GM21723 (cell line): ENCODE measurements around the gene MIA.
"Not testable (repeated sequence)": the region's sequence is repeated elsewhere in the genome, so short reads cannot be mapped to it uniquely, and the experiment has no call there.

ENCODE experiments used
- ATAC-seq: cut with Tn5 transposase; IDR thresholded peaks from one replicate; pipeline ENCODE4 v1.9.1; 2021; ENCODE audit warnings: mild to moderate bottlenecking, moderate library complexity; ENCODE audit not compliant: unreplicated experiment

The MIA gene

DNA sequence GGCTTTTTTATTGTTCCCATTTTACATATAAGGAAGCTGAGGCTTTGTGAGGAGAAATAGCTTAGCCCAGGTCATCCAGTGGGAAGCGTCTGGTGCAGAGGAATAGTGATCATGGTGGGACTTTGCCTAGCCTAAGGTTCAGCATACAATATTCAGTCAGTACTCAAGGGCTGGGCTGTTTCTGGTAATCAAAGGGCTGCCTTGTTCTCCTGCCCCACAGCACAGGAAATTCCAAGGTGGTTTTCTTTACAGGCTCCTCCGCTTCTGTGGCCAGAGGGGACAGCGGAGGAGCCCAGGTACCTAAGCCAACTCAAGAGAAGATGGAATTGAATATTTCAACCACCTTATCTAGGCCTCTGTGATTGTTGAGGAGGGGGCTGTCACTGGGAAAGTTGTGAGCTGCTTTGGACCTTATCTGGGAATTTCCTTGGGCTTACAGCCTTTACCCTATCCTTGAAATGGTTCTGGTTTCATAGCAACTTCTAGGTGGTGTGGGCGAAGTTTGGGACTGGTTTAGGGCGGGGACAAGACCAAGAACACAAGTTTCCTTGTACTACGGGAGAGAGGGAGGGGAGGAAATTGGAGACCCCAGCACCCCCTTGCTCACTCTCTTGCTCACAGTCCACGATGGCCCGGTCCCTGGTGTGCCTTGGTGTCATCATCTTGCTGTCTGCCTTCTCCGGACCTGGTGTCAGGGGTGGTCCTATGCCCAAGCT lies at the start of gene MIA:
TSS of gene MIA (plus strand) at position 606 of the 716 bp plus-strand sequence. CDS start at position 628, 22 bp downstream.
- no peak for ATAC-seq

DNA sequence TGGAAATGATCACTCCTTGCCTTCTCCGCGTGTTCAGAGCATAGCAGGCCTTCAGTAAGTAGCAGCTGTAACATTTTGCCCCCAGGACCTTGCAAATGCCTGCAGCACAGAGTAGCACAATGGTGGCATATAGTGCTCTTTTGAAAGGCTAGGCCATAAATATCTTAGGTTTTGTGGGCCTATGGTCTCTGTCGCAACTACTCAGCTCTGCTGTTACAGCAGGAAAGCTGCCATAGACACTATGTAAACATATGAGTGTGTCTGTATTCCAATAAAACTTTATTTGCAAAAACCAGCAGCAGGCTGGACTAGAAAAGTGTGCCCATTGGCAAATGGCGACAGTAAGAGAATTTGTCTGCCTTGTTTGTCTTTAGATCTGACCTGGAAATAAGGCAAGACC lies 49.0 kb upstream of the MIA start:
- ATAC-seq, result no peak

DNA sequence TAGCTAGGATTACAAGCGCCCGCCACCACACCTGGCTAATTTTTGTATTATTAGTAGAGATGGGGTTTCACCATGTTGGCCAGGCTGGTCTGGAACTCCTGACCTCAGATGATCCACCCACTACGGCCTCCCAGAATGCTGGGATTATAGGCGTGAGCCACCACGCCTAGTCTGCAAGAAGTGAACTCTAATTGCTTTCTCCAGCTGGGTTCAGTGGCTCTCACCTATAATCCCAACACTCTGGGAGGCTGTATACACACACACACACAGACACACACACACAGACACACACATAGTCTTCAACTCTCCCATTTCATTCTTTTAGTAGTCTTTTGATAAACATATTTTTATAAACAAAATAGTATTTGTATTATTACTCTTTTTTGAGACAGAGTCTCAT lies 45.3 kb upstream of the MIA start:
- not testable (repeated sequence) for ATAC-seq

DNA sequence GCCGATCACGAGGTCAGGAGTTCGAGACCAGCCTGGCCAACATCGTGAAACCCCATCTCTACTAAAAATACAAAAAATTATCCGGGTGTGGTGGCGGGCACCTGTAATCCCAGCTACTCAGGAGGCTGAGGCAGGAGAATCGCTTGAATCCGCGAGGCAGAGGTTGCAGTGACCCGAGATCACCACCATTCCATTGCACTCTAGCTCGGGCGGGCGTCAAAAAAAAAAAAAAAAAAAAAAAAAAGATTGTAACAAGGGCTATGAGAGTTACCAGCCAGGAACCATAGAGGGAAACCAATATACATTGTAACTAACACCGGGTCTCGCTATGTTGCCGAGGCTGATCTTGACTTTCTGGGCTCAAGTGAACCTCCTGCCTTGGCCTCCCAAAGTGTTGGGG lies 43.0 kb upstream of the MIA start:
- ATAC-seq, result not testable (repeated sequence)

DNA sequence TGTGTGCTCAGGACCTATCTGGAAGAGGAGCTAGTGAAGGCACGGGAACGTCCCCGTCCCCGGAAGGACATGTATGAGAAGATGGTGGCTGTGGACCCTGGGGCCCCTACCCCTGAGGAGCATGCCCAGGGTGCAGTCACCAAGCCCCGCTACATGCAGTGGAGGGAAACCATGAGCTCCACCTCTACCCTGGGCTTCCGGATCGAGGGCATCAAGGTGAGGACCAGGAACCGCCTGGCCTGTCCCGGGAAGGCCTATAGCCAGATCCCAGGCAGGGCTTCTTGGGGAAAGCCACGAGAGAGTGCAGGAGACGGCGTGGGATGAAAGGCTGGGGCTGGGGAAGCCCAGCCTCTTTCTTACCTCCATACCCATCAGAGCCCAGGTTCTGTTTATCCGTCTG lies 42.2 kb upstream of the MIA start:
- no peak for ATAC-seq

DNA sequence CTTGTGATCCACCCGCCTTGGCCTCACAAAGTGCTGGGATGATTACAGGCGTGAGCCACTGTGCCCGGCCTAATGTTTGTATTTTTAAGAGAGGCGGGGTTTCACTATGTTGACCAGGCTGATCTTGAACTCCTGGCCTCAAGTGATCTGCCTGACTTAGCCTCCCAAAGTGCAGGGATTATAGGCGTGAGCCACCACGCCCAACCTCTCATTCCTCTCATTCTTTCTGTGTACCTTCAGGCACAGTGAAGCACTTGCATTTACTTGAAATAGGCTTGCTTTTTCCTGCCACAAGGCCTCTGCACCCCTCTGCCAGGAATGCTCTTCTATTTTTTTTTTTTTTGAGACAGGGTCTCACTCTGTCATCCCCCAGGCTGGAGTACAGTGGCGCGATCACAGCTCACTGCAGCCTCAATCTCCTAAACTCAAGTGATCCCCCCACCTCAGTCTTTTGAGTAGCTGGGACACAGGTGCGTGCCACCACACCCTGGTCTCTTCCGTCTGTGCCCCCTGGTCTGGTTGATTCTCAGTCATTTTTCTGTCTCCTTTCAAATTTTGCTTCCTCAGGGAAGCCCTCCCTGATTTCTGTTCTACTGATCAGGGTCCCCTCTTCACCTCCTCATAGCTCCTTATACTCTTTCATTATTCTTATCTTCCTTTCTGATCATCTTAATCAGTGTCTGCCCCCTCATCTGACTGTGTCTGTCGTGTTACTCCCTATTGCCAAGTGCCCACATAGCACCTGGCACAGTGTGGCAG lies 40.1 kb upstream of the MIA start:
- ATAC-seq, result no peak

DNA sequence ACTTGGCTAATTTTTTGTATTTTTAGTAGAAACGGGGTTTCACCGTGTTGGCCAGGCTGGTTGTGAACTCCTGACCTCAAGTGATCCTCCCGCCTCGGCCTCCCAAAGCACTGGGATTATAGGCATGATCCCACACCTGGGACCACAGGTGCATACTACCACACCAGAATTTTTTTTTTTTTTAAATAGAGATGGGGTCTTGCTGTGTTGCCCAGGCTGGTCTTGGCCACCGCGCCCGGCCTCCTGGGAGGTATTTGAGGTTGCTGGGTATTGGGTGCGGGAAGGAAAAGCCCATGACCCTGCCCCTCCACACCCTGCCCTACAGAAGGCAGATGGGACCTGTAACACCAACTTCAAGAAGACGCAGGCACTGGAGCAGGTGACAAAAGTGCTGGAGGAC lies 38.7 kb upstream of the MIA start:
- ATAC-seq, result no peak

DNA sequence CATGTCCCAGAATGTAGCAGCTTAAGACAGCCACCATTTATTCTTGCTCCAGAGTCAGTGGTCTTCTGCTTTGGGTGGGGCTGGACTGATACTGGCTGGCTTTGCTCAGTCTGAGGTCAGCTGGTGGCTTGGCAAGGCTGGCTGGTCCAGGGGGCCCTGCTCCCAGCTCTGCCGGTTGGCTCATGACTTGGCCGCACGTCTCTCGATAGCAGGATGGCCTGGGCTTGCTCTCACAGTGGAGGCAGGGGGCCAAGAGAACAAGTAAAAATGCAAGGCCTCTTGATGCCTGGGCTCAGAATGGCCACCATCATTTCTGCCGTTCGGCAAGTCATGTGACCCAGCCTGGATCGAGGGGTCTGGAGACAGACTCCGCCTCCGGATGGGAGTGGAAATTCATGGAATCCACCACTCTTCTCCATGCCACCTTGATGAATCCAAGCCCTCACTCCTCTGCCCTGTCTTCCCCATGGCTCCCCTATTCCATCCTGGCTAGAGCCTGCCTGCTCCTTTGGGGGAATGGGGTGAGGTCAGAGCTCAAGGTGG lies 38.1 kb upstream of the MIA start:
- no peak for ATAC-seq

DNA sequence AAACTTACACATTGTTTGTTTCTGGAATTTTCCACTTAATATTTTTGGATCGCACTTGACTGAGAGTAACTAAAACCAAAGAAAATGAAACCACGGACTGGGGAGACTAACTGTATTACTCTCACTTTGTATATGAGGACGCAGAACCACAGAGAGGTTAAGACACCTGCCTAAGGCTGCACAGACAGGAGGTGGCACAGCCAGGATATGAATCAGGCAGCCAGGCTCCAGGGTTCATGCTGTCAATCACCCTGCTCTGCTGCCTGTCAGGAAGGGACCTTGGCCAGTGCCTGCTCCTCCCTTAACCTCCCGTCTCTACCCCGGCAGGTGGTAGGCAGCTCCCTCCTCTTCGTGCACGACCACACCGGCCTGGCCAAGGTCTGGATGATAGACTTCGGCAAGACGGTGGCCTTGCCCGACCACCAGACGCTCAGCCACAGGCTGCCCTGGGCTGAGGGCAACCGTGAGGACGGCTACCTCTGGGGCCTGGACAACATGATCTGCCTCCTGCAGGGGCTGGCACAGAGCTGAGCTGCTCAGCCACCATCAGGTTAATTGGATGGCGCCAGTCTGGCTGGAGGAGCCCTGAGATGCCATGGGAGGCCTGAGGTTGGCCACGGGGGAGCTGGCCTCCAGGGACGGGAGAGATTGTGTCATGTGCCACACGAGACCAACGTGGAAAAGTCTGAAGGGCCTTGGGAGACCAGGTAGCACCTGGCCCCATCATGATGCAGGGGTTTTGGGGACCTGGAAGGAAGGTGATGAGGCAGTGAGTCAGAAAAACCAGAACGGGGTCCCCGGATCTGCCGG lies 36.1 kb upstream of the MIA start:
- no peak for ATAC-seq

DNA sequence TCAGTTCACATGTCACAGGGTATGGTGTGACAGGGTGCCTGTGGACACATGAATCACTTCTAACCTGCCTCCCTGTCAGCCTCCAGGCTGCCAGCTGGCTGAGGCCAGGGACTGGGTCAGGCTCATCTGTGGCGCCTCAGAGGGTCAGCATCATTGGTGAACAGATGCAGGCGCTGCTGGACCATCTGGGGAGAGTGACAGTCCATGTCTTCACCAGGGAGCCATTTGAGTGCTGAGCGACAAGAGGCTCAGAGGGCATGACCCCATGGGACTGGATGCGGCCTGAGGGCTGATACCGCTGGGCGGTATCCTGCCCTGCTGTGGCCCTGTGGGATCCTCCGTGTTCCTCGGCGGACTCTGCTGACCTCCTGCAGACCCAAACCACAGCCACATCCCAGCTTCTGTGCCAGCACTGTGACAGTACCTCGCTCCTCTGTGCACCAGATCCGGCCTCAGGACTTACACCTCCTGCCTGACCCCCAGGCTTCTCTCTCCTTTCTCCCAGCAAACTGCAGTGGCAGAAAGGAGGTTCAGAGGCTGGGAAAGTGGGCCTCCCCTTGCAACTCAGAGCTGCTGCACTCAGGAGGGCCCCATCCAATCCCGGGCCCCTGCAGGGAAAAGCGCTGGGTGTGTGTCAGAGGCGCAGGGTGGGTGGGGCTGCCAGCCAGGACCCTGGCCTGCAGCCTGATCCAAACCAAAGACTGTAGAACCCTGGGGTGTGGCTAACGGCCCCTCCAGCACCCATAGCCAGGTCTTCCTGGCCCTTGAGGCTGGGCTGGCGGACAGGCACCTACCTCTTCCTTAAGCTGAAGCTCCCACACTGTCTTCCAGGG lies 35.2 kb upstream of the MIA start:
- ATAC-seq, result no peak

DNA sequence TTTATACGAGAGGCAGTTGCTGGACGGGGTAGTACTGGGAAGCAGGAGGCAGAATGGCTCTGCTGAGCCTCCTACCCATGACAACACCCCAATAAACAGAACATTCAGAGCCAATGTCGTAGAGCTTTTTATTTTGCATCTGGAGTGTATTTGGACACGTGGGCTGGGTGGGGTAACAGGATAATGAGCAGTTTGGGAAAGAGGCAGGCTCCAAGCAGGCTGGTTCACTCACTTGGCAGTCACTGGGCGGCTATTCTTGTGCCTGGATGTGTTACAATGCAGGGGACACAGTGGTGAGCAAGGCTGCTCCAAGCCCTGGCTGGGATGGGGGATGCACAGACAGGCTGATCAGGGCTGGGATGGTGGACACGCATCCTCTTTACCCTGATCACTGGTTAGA lies 34.6 kb upstream of the MIA start:
- no peak for ATAC-seq

DNA sequence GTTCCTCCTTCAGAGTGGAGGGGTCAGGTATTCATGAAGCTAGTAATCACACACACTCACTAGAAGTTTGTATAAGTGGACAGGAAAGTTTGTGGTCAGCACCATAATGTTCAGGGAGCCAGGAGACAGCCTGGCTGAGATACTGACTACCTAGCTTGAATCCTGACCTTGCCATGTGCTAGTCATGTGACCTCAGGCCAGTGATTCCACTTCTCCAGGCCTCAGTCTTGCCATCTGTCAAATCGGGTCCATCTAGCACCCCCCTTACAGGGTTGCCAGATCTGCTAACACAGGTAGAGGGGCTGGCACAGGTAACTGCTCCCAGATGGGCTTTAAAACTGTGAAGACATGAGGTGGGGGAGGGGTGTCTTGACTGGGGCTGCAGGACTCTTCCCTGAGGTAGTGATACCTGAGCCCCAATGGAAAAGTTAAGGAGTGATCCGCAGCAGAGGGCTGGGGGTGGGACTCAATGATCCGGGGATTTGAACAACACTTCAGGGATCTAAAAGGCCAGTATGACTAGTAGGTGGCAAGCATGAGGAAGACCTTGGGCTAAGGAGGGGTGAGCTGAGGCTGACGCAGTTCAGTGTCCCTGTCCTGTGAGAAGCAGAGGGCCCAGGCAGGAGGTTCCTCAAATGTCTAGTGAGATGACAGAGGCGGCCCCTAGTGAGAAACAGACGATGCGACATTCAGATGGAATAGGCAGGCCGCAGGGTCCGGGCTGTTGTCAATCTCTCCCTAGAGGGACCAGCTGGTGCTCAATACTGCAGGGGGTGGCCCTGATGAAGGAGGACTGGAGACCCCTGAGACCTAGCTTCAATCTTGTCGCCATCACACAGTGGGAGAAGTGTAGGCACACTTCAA lies 33.6 kb upstream of the MIA start:
- ATAC-seq, result no peak

DNA sequence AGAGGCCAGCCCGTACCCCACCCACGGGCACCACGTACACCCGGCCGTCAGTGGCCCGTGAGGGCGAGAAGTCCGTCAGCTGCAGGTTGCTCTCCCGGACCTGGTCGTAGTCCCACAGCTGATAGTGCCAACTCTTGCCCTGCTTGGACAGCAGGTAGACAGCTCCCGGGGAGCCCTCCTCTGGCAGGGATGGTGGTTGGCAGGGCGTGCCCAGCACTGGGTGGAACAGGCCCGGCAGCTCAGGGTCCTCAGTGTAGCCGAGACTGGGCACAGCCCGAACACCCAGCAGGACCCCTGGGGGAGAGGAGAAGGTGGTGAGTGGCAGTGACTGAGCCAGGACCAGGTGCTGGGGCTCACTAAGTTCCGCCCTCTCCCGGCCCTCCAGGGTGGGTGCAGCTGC lies 32.8 kb upstream of the MIA start:
- ATAC-seq, result no peak

DNA sequence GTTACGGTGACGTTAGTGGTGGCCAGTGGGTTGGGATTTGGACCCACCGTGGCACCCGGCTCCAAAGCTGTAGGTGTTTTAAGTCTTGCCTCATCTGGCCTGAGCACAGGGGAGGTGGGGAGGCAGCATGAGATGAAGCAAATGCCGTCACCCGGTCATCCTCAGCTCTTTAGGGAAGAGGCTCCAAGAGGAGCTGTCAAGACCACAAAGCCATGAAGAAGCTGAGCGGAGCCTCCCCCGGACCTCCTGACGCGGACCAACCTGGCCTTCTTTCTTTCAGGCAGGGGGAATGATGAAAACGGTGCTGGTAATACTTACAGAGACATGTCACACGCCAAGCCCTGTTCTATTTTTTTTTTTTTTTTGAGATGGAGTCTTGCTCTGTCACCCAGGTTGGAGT lies 32.4 kb upstream of the MIA start:
- ATAC-seq, result no peak

DNA sequence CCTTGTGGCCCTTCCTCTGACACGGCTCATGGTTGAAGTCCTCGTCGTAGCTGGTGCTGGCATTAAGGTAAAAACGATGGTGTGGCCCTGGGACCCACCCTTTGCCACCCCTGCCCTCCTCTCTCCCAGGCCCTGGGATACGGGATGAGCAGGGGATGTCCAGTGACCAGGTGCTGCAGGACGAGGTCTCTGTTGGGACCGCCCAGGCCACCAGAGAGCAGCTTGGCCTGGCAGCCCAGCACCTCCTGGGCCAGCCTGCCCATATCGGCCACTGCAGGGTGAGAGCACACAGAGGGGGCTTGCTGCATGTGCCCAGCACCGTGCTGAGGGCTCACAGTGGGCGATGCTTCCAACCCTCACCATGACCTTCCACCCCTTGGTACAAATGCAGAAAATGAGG lies 31.4 kb upstream of the MIA start:
- ATAC-seq, result no peak

DNA sequence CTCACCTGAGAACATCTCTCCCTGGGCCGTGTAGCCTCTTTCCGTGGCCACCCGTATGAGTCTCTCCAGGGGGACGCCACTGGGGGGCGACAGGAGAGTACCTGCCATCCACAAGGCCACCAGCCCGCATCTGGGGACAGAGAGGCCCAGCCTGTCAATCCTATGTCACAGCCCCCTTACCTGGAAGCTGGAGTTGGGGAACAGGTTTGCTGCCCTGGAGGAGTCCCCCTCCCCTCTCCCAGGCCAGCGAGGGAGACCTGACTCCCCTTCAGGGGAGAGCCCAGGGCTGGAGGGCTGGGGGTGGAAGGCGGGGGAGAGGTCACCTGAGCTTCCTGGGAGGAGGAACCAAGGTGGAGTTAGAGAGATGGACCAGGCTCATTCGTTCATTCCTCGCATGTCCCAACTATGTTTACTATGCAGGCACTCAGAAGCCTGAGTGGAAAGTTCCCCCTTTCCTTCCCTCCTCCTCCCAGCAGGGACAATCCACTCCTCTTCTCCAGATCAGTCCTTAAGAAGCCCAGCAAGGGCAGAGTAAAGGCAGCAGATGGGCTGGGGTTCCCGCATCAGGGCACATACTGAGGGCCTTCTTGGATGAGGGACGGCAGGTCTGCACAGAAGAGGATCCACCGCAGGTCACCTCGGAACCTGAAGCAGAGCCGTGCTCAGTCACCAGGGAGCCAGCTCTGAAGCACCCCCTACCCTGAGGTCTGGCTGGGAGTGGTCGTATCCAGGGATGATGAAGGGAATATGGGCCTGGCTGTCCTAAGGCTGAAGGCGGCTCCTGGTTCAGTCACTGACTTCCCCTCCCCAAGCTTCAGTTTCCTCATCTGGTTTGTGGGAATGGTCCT lies 30.5 kb upstream of the MIA start:
- ATAC-seq, result no peak

DNA sequence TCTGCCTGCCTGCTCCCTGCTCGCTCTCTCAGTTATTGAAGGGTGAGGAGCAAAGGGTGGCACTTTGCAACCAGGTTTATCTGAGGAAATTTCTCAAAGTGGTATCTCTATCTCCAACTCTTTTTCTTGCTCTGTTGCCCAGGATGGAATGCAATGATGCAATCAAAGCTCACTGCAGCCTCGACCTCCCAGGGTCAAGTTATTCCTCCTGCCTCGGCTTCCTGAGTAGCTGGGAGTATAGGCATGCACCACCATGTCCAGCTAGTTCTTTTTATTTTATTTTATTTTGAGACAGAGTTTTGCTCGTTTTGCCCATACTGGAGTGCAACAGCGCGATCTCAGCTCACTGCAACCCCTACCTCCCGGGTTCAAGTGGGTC lies 29.9 kb upstream of the MIA start:
- no peak for ATAC-seq

DNA sequence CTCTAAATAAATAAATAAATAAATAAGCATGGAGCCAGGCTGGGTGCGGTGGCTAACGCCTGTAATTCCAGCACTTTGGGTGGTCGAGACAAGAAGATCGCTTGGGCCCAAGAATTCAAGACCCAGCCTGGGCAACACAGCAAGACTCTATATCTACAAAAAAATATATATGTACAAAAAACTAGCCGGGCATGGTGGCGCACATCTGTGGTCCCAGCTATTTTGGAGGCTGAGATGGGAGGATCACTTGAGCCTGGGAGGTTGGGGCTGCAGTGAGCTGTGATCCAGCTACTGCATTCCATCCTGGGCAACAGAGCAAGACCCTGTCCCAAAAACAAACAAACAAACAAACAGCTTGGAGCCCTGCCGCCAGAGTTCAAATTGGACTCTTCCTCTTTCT lies 27.8 kb upstream of the MIA start:
- ATAC-seq, result no peak
